HepG2 (cell line): Measurements from ENCODE around the gene ADH4. TPM values are rescaled to one million over a fixed set of nuclear protein-coding genes. Genes with fewer than 3 reads are reported as not detected.
"Not testable (repeated sequence)": the region's sequence is repeated elsewhere in the genome, so short reads cannot be mapped to it uniquely, and the experiment has no call there.

Experiments used
- ATAC-seq: fragments of 200-7000 bp; cut with Tn5 transposase; 3 replicates; pipeline ENCODE4 v1.9.1; 2020; ENCODE audit warnings: mild to moderate bottlenecking, moderate library complexity
- BruUV-seq: library from RNA; stranded (reverse); fragments of 400-500 nt; replicated peaks from 2 replicates; lab custom pipeline; 2021; lab: Mats Ljungman, UMichigan
- CTCF ChIA-PET: fragments of 300-600 bp; formaldehyde crosslinking; extraction: SDS; loops from one replicate; lab custom pipeline; 2021; ENCODE audit warnings: low total read pairs, inconsistent platforms, low intra/inter-chr PET ratio; lab: Yijun Ruan, JAX
- POLR2A ChIA-PET: fragments of 350-600 bp; sonication (Branson Sonifier 250); formaldehyde crosslinking; loops from one replicate; lab custom pipeline; 2020; ENCODE audit warnings: antibody characterized with exemption, inconsistent platforms; lab: Yijun Ruan, JAX
- DNase-seq: peaks from one replicate; pipeline ENCODE4 v3.0.0-alpha.2; 2015; ENCODE audit warnings: low spot score
- FAIRE-seq: peaks from 3 replicates; lab custom pipeline; 2011; peaks lifted over from hg19 to GRCh38; lab: Jason Lieb, UNC
- H2AFZ ChIP-seq: one replicate; pipeline ENCODE4 v1.6.1; 2011; ENCODE audit warnings: low read length, inconsistent platforms
- H3K27ac ChIP-seq: fragments of 300-600 bp; 3 replicates; pipeline ENCODE4 v1.8.0; 2011; ENCODE audit warnings: mixed run types, mild to moderate bottlenecking, mixed read lengths, low read length, inconsistent platforms; ENCODE audit not compliant: insufficient read depth; ENCODE audit errors: extremely low read length
- H3K27me3 ChIP-seq, 2 experiments: fragments of 200-600 bp in 1 of 2; 2 replicates in 1 of 2; 3 replicates in 1 of 2; pipeline versions ENCODE4 v1.6.0 to v1.8.0; 2011; ENCODE audit warnings: low read length in 2 of 2, mild to moderate bottlenecking in 2 of 2, moderate library complexity in 2 of 2, inconsistent platforms in 1 of 2; ENCODE audit not compliant: insufficient read depth in 2 of 2, control insufficient read depth in 1 of 2
- H3K36me3 ChIP-seq, 2 experiments: fragments of 200-600 bp in 1 of 2; replicated peaks in 1 of 2; 2 replicates in 1 of 2; 3 replicates in 1 of 2; pipeline versions ENCODE4 v1.5.1 to v1.8.0; 2011; ENCODE audit warnings: low read length in 2 of 2, inconsistent platforms in 1 of 2; ENCODE audit not compliant: insufficient read depth in 2 of 2, control insufficient read depth in 1 of 2
- H3K4me1 ChIP-seq: 2 replicates; pipeline ENCODE4 v1.5.1; 2012; ENCODE audit warnings: low read length, inconsistent platforms; ENCODE audit not compliant: insufficient read depth
- H3K4me2 ChIP-seq: 2 replicates; pipeline ENCODE4 v1.6.0; 2011; ENCODE audit warnings: low read depth, low read length, inconsistent platforms
- H3K4me3 ChIP-seq, 3 experiments: fragments of 200-600 bp in 1 of 3; sonication (generic), shearing (Covaris generic) in 1 of 3; replicated peaks in 1 of 3; 2 replicates each; pipeline ENCODE4 v1.5.1; 2011 to 2016; ENCODE audit warnings: low read length in 3 of 3, inconsistent platforms in 2 of 3, low read depth in 2 of 3, mild to moderate bottlenecking in 2 of 3, control low read depth in 1 of 3, mixed read lengths in 1 of 3; ENCODE audit not compliant: insufficient read depth in 1 of 3
- H3K79me2 ChIP-seq: one replicate; pipeline ENCODE4 v1.6.1; 2011; ENCODE audit warnings: low read length, inconsistent platforms; ENCODE audit not compliant: insufficient read depth
- H3K9ac ChIP-seq: 2 replicates; pipeline ENCODE4 v1.6.0; 2011; ENCODE audit warnings: mild to moderate bottlenecking, low read depth, low read length, inconsistent platforms; ENCODE audit not compliant: insufficient read depth
- H3K9me3 ChIP-seq: 2 replicates; pipeline ENCODE4 v1.5.1; 2012; ENCODE audit warnings: mild to moderate bottlenecking, low read length
- H4K20me1 ChIP-seq: 2 replicates; pipeline ENCODE4 v1.6.0; 2011; ENCODE audit warnings: inconsistent platforms, mild to moderate bottlenecking, low read length, moderate library complexity; ENCODE audit not compliant: insufficient read depth
- FOXA3 ChIP-seq: IDR thresholded peaks from 2 replicates; pipeline ENCODE4 v1.6.1; 2016; ENCODE audit warnings: missing genetic modification reagents, missing compliant biosample characterization
- NR2F6 ChIP-seq, 2 experiments: IDR thresholded peaks; 2 replicates each; pipeline ENCODE4 v1.6.1; 2016; ENCODE audit warnings: antibody characterized with exemption in 1 of 2, mild to moderate bottlenecking in 1 of 2
- SALL1 ChIP-seq: sonication (generic); formaldehyde crosslinking; IDR thresholded peaks from 2 replicates; pipeline ENCODE4 v1.8.0; 2022; ENCODE audit warnings: mild to moderate bottlenecking, missing genetic modification reagents
- ZBTB4 ChIP-seq: sonication (generic); formaldehyde crosslinking; IDR thresholded peaks from 2 replicates; pipeline ENCODE4 v1.4.0; 2020; ENCODE audit warnings: missing genetic modification reagents, mild to moderate bottlenecking, borderline replicate concordance
- ZMYM4 ChIP-seq: sonication (generic); formaldehyde crosslinking; IDR thresholded peaks from 2 replicates; pipeline ENCODE4 v1.8.1; 2023; ENCODE audit warnings: mild to moderate bottlenecking, missing genetic modification reagents
- ZNF281 ChIP-seq: sonication (generic); formaldehyde crosslinking; IDR thresholded peaks from 2 replicates; pipeline ENCODE4 v1.4.0; 2020; ENCODE audit warnings: missing genetic modification reagents, borderline replicate concordance
- ZNF687 ChIP-seq: sonication (generic); formaldehyde crosslinking; IDR thresholded peaks from 2 replicates; pipeline ENCODE4 v1.5.1; 2020; ENCODE audit warnings: mild to moderate bottlenecking, missing genetic modification reagents, moderate library complexity
- WGBS: methylation state at CpG from one replicate; pipeline ENCODE4 v1.1.6; 2017; ENCODE audit warnings: low lambda C conversion rate; 5-methylcytosine and 5-hydroxymethylcytosine counted together
- in situ Hi-C: cut with HindIII; loops from 2 replicates; pipeline ENCODE4 v1.10.0; 2017; ENCODE audit warnings: low pct_unique_long_range_greater_than_20kb; ENCODE audit not compliant: extremely low pct_ligation_motif_present
- intact Hi-C: fragments of 100-400 bp; cut with micrococcal nuclease; formaldehyde crosslinking; loops from one replicate; pipeline ENCODE4 v1.10.0; 2022; ENCODE audit not compliant: unreplicated experiment
- polyA plus RNA-seq, 8 experiments: library from polyadenylated mRNA; depleted of rRNA in 3 of 8; stranded (reverse) in 7 of 8; unstranded in 1 of 8; fragments of >200 nt; fragmentation: Illumina TruSeq in 4 of 8; extraction: Trizol in 4 of 8; gene quantifications; 2 replicates each; pipeline versions ENCODE4 v1.2.1 to v1.2.3, GENCODE V29; 2011 to 2016; ENCODE audit warnings: low read depth in 4 of 8, missing spikeins in 1 of 8, mixed read lengths in 1 of 8; ENCODE audit not compliant: insufficient read depth in 1 of 8
- total RNA-seq, 5 experiments: library from RNA; depleted of rRNA; stranded (reverse); fragments of >200 nt; fragmentation: Illumina TruSeq; extraction: Trizol; gene quantifications; 2 replicates each; pipeline ENCODE4 v1.2.3, GENCODE V29; 2016; ENCODE audit warnings: low read depth in 1 of 5

ADH4 gene
- total and polyA plus RNA-seq, 2 of the 13 experiments (the other 11 are each of a cell fraction or from before 2014, with no cell fraction given) = 24.3 to 31.1 TPM

GRCh38 chr4:99117122-99117841 lies 26.8 kb downstream of the ADH4 start:
- 84% methylated on average over 27 of the region's 29 CpGs for WGBS
- POLR2A ChIA-PET = interaction anchor here (1.1 to 1.8 kb wide), 4 partner anchors 27 to 287 kb away, joined by 3 to 15 read pairs (median 8); partner anchors contain the start of genes ADH4 and ADH5
- H4K20me1 ChIP-seq; BruUV-seq; H3K9ac ChIP-seq; H2AFZ ChIP-seq; H3K79me2 ChIP-seq; H3K4me3 ChIP-seq; H3K36me3 ChIP-seq; H3K27me3 ChIP-seq; H3K9me3 ChIP-seq; H3K4me2 ChIP-seq; ATAC-seq; FAIRE-seq; DNase-seq; intact Hi-C loops; TF ChIP-seq NR2F6 (IDR thresholded peaks at IDR 0.05): not testable (repeated sequence)
- in situ Hi-C loops = loop anchor here (5.0 kb wide), 1 partner anchor 290 kb away; no protein-coding TSS in a partner anchor
- H3K4me1 ChIP-seq = peaks cover 19% of the 10 kb centered on the region
- peak overlapping the region; percentile 43 for H3K27ac ChIP-seq
- CTCF ChIA-PET = interaction anchor here (0.9 to 2.5 kb wide), 3 partner anchors 42 to 288 kb away, joined by 3 to 40 read pairs (median 3); no protein-coding TSS in a partner anchor
- TF ChIP-seq ZMYM4 (peak; percentile 60), NR2F6 (CRISPR knock-in tag; IDR thresholded peaks at IDR 0.05) (0 out of 2 replicates have a peak, but pooled peaks have one; percentile 15), ZNF687 (peak; percentile 57), FOXA3 (0 out of 2 replicates have a peak, but pooled peaks have one; percentile 18), ZBTB4 (peak; percentile 39; the same call in 1 of the 2 replicates), SALL1 (peak; percentile 18; the same call in 1 of the 2 replicates), ZNF281 (CRISPR knock-in tag) (peak; percentile 37; the same call in 1 of the 2 replicates)
